ENCODE measurements around the gene GPR153.
A peak's percentile ranks its signal among the peaks of the same experiment; 100 is the strongest.

Gene GPR153

GRCh38 chr1:6198646-6199297 lies 62.1 kb downstream of the GPR153 start:
- POLR2A ChIA-PET (ENCODE audit: low non-redundant PET), result interaction anchor here (1.3 kb wide), 1 partner anchor 11 kb away, joined by 5 read pairs; no protein-coding TSS in a partner anchor
- TF ChIP-seq CTCF (conservative IDR thresholded peaks at IDR 0.05; ENCODE audit: low read depth), result no peak

GRCh38 chr1:6197746-6198427 lies 63.0 kb downstream of the GPR153 start:
- DNase-seq (ENCODE audit: low spot score), result no peak
- CTCF ChIA-PET, result interaction anchor here (0.6 to 1.2 kb wide), 3 partner anchors 33 to 206 kb away, joined by 3 to 9 read pairs (median 4); no protein-coding TSS in a partner anchor
- TF ChIP-seq CTCF (conservative IDR thresholded peaks at IDR 0.05; ENCODE audit: low read depth), result no peak
- no peak overlapping the region for H3K27ac ChIP-seq
- POLR2A ChIA-PET (ENCODE audit: low non-redundant PET), result interaction anchor here (1.3 kb wide), 1 partner anchor 10 kb away, joined by 5 read pairs; no protein-coding TSS in a partner anchor

More at GRCh38 chr1:6198646-6199297, 62.1 kb downstream of the GPR153 start:
- peak overlapping the region; percentile 83 for H3K27ac ChIP-seq
- DNase-seq (ENCODE audit: low spot score), result no peak
- CTCF ChIA-PET, result interaction anchor here (0.6 to 1.6 kb wide), 3 partner anchors 32 to 90 kb away, joined by 3 to 9 read pairs (median 4); no protein-coding TSS in a partner anchor
